ENCODE measurements around the gene GTF3C1. TPM values are rescaled to one million over a fixed set of nuclear protein-coding genes. Genes with fewer than 3 reads are reported as not detected.

GTF3C1 gene
- total RNA-seq, 1 experiment from 2014 or later = 97.5 TPM

DNA sequence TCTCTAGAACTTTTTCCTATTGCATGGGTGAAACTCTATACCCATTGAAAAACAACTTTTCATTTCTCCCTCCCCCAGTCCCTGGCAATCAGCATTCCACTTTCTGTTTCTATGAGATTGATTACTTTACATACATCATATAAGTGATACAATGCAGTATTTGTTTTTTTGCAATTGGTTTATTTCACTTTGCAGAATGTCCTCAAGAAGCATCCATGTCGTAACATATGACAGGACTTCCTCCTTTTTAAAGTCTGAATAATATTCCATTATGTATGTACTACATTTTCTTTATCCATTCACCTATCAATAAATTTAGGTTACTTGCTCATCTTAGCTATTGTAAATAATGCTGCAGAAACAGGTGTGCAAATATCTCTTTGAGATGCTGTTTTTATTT, 139.0 kb downstream of the GTF3C1 start:
- intact Hi-C loops (cut with micrococcal nuclease) = no loop called here
- no TSS peak for BruUV-seq (replicated peaks)
- no peak overlapping the region for H3K4me3 ChIP-seq (ENCODE audit: low read length)
- DNase-seq = no peak
- ChIA-PET POLR2A (ENCODE audit: unreplicated experiment) (no interaction called here), CTCF (no interaction called here)
- no peaks in the 10 kb centered on the region for H3K4me1 ChIP-seq (ENCODE audit: insufficient read depth, low read length)
- ATAC-seq = no peak
- no peaks in the 10 kb centered on the region for H3K9me3 ChIP-seq (ENCODE audit: low read length)
- H3K27ac ChIP-seq (ENCODE audit: low read length) = no peak overlapping the region
- no peak overlapping the region for H3K9ac ChIP-seq (ENCODE audit: low read length)
- no peaks in the 10 kb centered on the region for H3K79me2 ChIP-seq (ENCODE audit: low read length)
- no peaks in the 10 kb centered on the region for H3K36me3 ChIP-seq (ENCODE audit: low read depth, low read length)
- no peaks in the 10 kb centered on the region for H3K9me2 ChIP-seq (replicated peaks; ENCODE audit: low read length)
- no peak overlapping the region for H3K4me2 ChIP-seq (ENCODE audit: low read length)
- TF ChIP-seq EZH2 (IDR thresholded peaks at IDR 0.05; ENCODE audit: low read length, unreplicated experiment) (no peak), EZH2phosphoT487 (IDR thresholded peaks at IDR 0.05; ENCODE audit: borderline replicate concordance, low read length) (no peak)
- TF ChIP-seq, protein P1, sequence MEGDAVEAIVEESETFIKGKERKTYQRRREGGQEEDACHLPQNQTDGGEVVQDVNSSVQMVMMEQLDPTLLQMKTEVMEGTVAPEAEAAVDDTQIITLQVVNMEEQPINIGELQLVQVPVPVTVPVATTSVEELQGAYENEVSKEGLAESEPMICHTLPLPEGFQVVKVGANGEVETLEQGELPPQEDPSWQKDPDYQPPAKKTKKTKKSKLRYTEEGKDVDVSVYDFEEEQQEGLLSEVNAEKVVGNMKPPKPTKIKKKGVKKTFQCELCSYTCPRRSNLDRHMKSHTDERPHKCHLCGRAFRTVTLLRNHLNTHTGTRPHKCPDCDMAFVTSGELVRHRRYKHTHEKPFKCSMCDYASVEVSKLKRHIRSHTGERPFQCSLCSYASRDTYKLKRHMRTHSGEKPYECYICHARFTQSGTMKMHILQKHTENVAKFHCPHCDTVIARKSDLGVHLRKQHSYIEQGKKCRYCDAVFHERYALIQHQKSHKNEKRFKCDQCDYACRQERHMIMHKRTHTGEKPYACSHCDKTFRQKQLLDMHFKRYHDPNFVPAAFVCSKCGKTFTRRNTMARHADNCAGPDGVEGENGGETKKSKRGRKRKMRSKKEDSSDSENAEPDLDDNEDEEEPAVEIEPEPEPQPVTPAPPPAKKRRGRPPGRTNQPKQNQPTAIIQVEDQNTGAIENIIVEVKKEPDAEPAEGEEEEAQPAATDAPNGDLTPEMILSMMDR (conservative IDR thresholded peaks at IDR 0.05; ENCODE audit: low read depth, low read length) = no peak
- no peaks in the 10 kb centered on the region for H4K20me1 ChIP-seq (ENCODE audit: low read length)
- no peaks in the 10 kb centered on the region for H3K27me3 ChIP-seq (ENCODE audit: low read length)
- no peak overlapping the region for H2AFZ ChIP-seq (ENCODE audit: low read length)
- H3F3A ChIP-seq (ENCODE audit: low read length, unreplicated experiment) = no peaks in the 10 kb centered on the region

Other genes with a start within 250 kb of the GTF3C1 start
- 25.1 and 32.1 TPM in 2 replicates for gene IL4R, start 235.9 kb downstream of the GTF3C1 start, total RNA-seq (2014; rRNA removed)
- 0.55 TPM in 1 of 2 replicates, not detected in the other for gene IL21R, start 147.7 kb downstream of the GTF3C1 start, total RNA-seq (2014; rRNA removed)
- 19.0 and 30.0 TPM in 2 replicates for gene KATNIP, start 231 bp upstream of the GTF3C1 start, total RNA-seq (2014; rRNA removed)